HEK293T (cell line): Measurements from ENCODE around the gene C9orf152.

Experiments
- CTCF ChIA-PET: fragments of 350-600 bp; formaldehyde crosslinking; extraction: SDS; loops from one replicate; lab custom pipeline; 2021; ENCODE audit warnings: antibody characterized with exemption, inconsistent platforms; lab: Yijun Ruan, JAX
- POLR2A ChIA-PET: fragments of 350-600 bp; formaldehyde crosslinking; extraction: SDS; loops from one replicate; lab custom pipeline; 2020; ENCODE audit warnings: antibody characterized with exemption, inconsistent platforms; lab: Yijun Ruan, JAX
- DNase-seq: peaks from one replicate; pipeline ENCODE4 v3.0.0; 2012; ENCODE audit warnings: mixed read lengths; ENCODE audit errors: extremely low spot score
- ARNT ChIP-seq: fragments of 450-650 bp; IDR thresholded peaks from 2 replicates; pipeline ENCODE4 v1.6.1; 2017; ENCODE audit warnings: mild to moderate bottlenecking
- BHLHE40 ChIP-seq: fragments of 450-650 bp; IDR thresholded peaks from 2 replicates; pipeline ENCODE4 v1.6.1; 2016; ENCODE audit warnings: mild to moderate bottlenecking, moderate library complexity, borderline replicate concordance
- CTBP1 ChIP-seq: fragments of 450-650 bp; IDR thresholded peaks from 2 replicates; pipeline ENCODE4 v1.6.1; 2016; ENCODE audit warnings: borderline replicate concordance
- ELF4 ChIP-seq: fragments of 450-650 bp; IDR thresholded peaks from 2 replicates; pipeline ENCODE4 v1.6.1; 2017; ENCODE audit warnings: antibody characterized with exemption
- FOXA1 ChIP-seq: fragments of 450-650 bp; IDR thresholded peaks from 2 replicates; pipeline ENCODE4 v1.6.1; 2016; ENCODE audit warnings: mild to moderate bottlenecking
- FOXK2 ChIP-seq: fragments of 450-650 bp; IDR thresholded peaks from 2 replicates; pipeline ENCODE4 v1.6.1; 2016; ENCODE audit warnings: mild to moderate bottlenecking
- FOXM1 ChIP-seq: fragments of 450-650 bp; IDR thresholded peaks from 2 replicates; pipeline ENCODE4 v1.6.1; 2017; ENCODE audit warnings: mild to moderate bottlenecking, borderline replicate concordance
- HDGF ChIP-seq: fragments of 450-650 bp; IDR thresholded peaks from 2 replicates; pipeline ENCODE4 v1.6.1; 2017; ENCODE audit warnings: antibody characterized with exemption, borderline replicate concordance
- L3MBTL2 ChIP-seq: fragments of 450-650 bp; conservative IDR thresholded peaks from 2 replicates; pipeline ENCODE4 v1.6.1; 2016; ENCODE audit warnings: mild to moderate bottlenecking
- LEF1 ChIP-seq: fragments of 450-650 bp; IDR thresholded peaks from 2 replicates; pipeline ENCODE4 v1.6.1; 2017; ENCODE audit warnings: mild to moderate bottlenecking, borderline replicate concordance
- NFRKB ChIP-seq: fragments of 450-650 bp; IDR thresholded peaks from 2 replicates; pipeline ENCODE4 v1.6.1; 2016; ENCODE audit warnings: mild to moderate bottlenecking, moderate library complexity
- SP1 ChIP-seq: fragments of 450-650 bp; IDR thresholded peaks from 2 replicates; pipeline ENCODE4 v1.6.1; 2017
- SUZ12 ChIP-seq: fragments of 450-650 bp; IDR thresholded peaks from 2 replicates; pipeline ENCODE4 v1.6.1; 2016; ENCODE audit warnings: mild to moderate bottlenecking
- TARDBP ChIP-seq: fragments of 450-650 bp; IDR thresholded peaks from 2 replicates; pipeline ENCODE4 v1.6.1; 2016
- ZNF384 ChIP-seq: fragments of 450-650 bp; IDR thresholded peaks from 2 replicates; pipeline ENCODE4 v1.6.1; 2016
- TF ChIP-seq, protein P1 (sequence below): fragments of 450-650 bp; IDR thresholded peaks from 2 replicates; pipeline ENCODE4 v1.6.1; 2016

C9orf152 gene

DNA sequence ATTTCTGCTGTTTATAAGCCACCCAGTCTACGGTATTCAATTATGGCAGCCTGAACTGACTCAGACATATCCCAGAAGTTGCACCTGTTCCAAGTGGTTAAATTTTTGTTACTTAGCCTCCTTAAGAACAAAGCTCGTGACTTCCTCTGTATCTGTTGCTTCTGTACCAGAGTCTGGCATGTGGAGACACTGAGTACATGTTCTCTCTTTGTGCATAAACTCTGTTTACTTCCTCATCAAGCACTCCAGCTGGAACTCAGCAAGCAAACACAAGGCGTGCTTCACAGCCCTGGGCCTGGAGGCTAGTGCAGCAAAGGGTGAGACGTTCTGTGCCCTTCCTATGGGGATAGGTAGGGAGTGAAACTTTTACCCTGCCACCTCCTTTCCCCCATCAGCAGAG is 19.0 kb downstream of the C9orf152 start:
- POLR2A ChIA-PET, result no interaction called here
- DNase-seq, result no peak
- CTCF ChIA-PET, result no interaction called here
- no peak for TF ChIP-seq FOXK2
- TF ChIP-seq TARDBP, result no peak
- no peak for TF ChIP-seq SUZ12
- no peak for TF ChIP-seq CTBP1
- no peak for TF ChIP-seq FOXM1
- TF ChIP-seq ZNF384, result no peak
- TF ChIP-seq L3MBTL2, result no peak
- TF ChIP-seq HDGF, result no peak
- TF ChIP-seq ELF4, result no peak
- no peak for TF ChIP-seq NFRKB
- TF ChIP-seq SP1, result no peak
- TF ChIP-seq, protein P1, sequence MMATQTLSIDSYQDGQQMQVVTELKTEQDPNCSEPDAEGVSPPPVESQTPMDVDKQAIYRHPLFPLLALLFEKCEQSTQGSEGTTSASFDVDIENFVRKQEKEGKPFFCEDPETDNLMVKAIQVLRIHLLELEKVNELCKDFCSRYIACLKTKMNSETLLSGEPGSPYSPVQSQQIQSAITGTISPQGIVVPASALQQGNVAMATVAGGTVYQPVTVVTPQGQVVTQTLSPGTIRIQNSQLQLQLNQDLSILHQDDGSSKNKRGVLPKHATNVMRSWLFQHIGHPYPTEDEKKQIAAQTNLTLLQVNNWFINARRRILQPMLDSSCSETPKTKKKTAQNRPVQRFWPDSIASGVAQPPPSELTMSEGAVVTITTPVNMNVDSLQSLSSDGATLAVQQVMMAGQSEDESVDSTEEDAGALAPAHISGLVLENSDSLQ, result no peak

DNA sequence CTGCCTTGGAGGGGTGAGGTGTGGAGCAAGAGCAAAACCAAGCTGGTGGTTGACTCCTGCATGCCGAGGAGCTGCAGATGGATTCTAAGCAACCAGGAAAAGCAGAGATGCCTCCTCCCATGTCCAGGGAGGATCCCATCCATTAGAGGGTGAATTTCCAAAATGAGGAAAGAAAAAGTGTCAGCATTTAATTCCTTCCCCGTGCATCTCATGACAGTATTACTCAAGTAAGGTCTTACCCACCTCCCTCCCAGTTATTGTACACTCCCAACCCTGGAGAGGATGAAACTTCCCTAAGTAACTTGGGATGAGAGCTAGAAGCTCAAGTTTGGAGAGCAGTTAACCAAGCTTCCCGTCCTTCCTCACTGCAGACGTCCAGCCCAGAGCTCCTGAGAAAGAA is 19.9 kb downstream of the C9orf152 start:
- ChIA-PET CTCF (interaction anchor here (0.6 kb wide), 1 partner anchor 644 kb away, joined by 6 read pairs; no protein-coding TSS in a partner anchor), POLR2A (no interaction called here)
- no peak for DNase-seq
- TF ChIP-seq HDGF, result no peak
- no peak for TF ChIP-seq ELF4
- TF ChIP-seq FOXK2, result no peak
- TF ChIP-seq, protein P1, result no peak
- TF ChIP-seq SUZ12, result no peak
- TF ChIP-seq SP1, result no peak
- TF ChIP-seq LEF1, result no peak
- TF ChIP-seq ARNT, result no peak
- no peak for TF ChIP-seq ZNF384
- TF ChIP-seq FOXA1, result no peak
- TF ChIP-seq TARDBP, result no peak
- TF ChIP-seq FOXM1, result no peak
- no peak for TF ChIP-seq L3MBTL2
- TF ChIP-seq CTBP1, result no peak
- no peak for TF ChIP-seq NFRKB
- TF ChIP-seq BHLHE40, result no peak

DNA sequence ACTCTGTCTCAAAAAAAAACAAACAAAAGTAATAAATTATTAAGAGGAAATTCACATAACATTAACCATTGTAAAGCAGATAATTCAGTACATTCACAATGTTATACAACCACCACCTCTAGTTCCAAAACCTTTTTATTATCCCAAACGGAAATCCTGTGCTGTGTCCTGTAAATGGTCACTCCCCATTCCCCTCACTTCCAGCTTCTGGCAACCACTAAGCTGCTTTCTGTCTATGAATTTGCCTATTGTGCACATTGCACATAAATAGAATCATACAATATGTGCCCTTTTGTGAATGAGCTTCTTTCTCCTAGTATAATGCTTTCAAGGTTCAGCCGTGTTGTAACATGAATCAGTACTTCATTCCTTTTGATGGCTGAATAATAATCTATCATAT is 20.8 kb downstream of the C9orf152 start:
- ChIA-PET POLR2A (no interaction called here), CTCF (interaction anchor here (0.9 kb wide), 1 partner anchor 31 kb away, joined by 3 read pairs; no protein-coding TSS in a partner anchor)
- no peak for DNase-seq
- TF ChIP-seq TARDBP (no peak), LEF1 (no peak), L3MBTL2 (no peak), BHLHE40 (no peak), FOXA1 (no peak), FOXK2 (no peak), SUZ12 (no peak), HDGF (no peak), NFRKB (no peak), ZNF384 (no peak), ARNT (no peak), SP1 (no peak), CTBP1 (no peak), ELF4 (no peak)
- TF ChIP-seq, protein P1, result no peak

DNA sequence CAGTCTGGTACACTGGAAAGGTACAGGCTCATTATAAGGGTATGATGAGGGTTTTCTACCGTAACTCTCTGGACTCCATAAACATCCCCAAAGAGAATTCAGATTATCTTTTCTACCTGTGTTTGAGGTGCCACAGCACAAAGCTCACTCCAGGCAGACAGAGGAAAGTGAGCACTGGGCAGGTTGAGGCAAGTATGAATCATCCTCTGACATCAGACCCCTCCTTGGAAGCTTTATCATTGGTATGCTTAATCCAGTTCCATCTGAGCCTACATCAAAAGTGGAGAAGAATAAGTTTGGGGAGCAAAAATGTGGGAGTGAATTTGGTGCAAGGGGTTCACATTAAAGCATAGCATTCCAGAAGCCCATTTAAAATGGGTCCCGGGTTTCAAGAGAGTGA is 21.7 kb downstream of the C9orf152 start:
- TF ChIP-seq SUZ12, result no peak
- no peak for TF ChIP-seq SP1
- TF ChIP-seq, protein P1, result no peak
- TF ChIP-seq HDGF, result no peak
- no peak for TF ChIP-seq TARDBP
- TF ChIP-seq L3MBTL2, result no peak
- no peak for TF ChIP-seq BHLHE40
- TF ChIP-seq CTBP1, result no peak
- ChIA-PET CTCF (interaction anchor here (0.6 kb wide), 1 partner anchor 12 kb away, joined by 3 read pairs; no protein-coding TSS in a partner anchor), POLR2A (no interaction called here)
- no peak for DNase-seq

DNA sequence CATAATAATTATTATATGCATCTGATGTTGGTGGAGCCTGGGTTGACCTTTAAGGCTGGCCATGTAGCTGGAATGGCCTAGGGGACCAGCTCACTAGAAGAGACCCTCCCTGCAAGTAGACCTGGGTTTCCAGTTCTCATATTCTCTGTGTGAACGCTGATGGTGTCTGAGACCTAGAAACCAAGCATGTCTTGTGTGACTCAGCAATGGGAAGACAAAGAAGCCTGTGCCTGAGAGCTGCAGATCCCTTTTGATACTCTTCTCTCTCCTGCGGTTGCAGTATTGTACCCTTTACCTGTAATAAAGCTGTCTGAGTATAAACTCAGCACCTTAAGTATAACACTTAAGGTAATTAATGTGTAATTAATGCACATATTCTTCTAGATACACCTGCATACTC is 22.2 kb downstream of the C9orf152 start:
- TF ChIP-seq, protein P1, result no peak
- no peak for TF ChIP-seq SP1
- no peak for TF ChIP-seq BHLHE40
- no peak for TF ChIP-seq CTBP1
- no peak for TF ChIP-seq FOXM1
- no peak for TF ChIP-seq FOXK2
- TF ChIP-seq NFRKB, result no peak
- TF ChIP-seq ELF4, result no peak
- no peak for TF ChIP-seq SUZ12
- TF ChIP-seq ARNT, result no peak
- ChIA-PET CTCF (interaction anchor here (0.6 kb wide), 1 partner anchor 13 kb away, joined by 3 read pairs; no protein-coding TSS in a partner anchor), POLR2A (no interaction called here)
- no peak for DNase-seq
